Parathyroid adenoma (tissue), 2 donors: ENCODE results near the gene EIF3B.

Experiments used
- H2AFZ ChIP-seq: fragments of 300-600 bp; sonication (generic); one replicate; pipeline ENCODE4 v1.7.0; 2017; ENCODE audit warnings: antibody characterized with exemption, mild to moderate bottlenecking
- H3K27ac ChIP-seq: fragments of 300-600 bp; sonication (generic); one replicate; pipeline ENCODE4 v1.7.0; 2017
- H3K27me3 ChIP-seq: fragments of 300-600 bp; sonication (generic); one replicate; pipeline ENCODE4 v1.7.0; 2017; ENCODE audit warnings: low read length; ENCODE audit not compliant: control insufficient read depth, insufficient read depth
- H3K36me3 ChIP-seq: fragments of 300-600 bp; sonication (generic); one replicate; pipeline ENCODE4 v1.7.0; 2017; ENCODE audit warnings: low read length; ENCODE audit not compliant: control insufficient read depth, insufficient read depth
- H3K4me1 ChIP-seq: fragments of 300-600 bp; sonication (generic); one replicate; pipeline ENCODE4 v1.7.0; 2017; ENCODE audit warnings: control low read depth
- H3K4me2 ChIP-seq: fragments of 300-600 bp; sonication (generic); one replicate; pipeline ENCODE4 v1.7.0; 2017; ENCODE audit warnings: low read length
- H3K4me3 ChIP-seq: fragments of 300-600 bp; sonication (generic); one replicate; pipeline ENCODE4 v1.7.0; 2017; ENCODE audit warnings: low read depth, low read length
- H3K79me2 ChIP-seq: fragments of 300-600 bp; sonication (generic); one replicate; pipeline ENCODE4 v1.7.0; 2017; ENCODE audit warnings: control low read depth
- H3K9ac ChIP-seq: fragments of 300-600 bp; sonication (generic); one replicate; pipeline ENCODE4 v1.7.0; 2017; ENCODE audit warnings: mild to moderate bottlenecking
- H3K9me3 ChIP-seq: fragments of 300-600 bp; sonication (generic); one replicate; pipeline ENCODE4 v1.7.0; 2017; ENCODE audit warnings: low read length; ENCODE audit not compliant: control insufficient read depth
- TF ChIP-seq, protein P1 (sequence below): fragments of 300-600 bp; sonication (generic); IDR thresholded peaks from one replicate; pipeline ENCODE4 v1.7.0; 2017; ENCODE audit warnings: antibody characterized with exemption, mild to moderate bottlenecking
- donor health status: primary hyperparathyroidism.

EIF3B gene

DNA sequence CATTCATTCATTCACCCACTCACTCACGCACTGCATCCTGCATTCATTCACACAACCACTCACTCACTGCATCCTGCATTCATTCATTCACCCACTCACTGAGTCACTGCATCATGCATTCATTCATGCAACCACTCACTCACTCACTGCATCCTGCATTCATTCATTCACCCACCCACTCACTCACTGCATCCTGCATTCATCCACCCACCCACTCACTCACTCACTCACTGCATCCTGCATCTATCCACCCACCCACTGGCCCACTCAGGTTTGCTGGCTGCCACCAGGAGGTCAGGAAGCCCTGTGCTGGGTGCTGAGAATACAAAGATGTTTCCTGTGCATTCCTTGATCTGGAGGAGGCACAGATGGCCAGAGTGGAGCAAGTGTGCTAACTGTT lies 38.0 kb upstream of the EIF3B start:
- Histone ChIP-seq H3K79me2 (no peaks in the 10 kb centered on the region), H3K27me3 (no peaks in the 10 kb centered on the region), H3K9ac (no peak overlapping the region), H2AFZ (no peak overlapping the region), H3K36me3 (no peaks in the 10 kb centered on the region), H3K4me2 (no peak overlapping the region), H3K4me3 (no peak overlapping the region), H3K9me3 (no peaks in the 10 kb centered on the region), H3K27ac (no peak overlapping the region), H3K4me1 (no peaks in the 10 kb centered on the region)
- TF ChIP-seq, protein P1, sequence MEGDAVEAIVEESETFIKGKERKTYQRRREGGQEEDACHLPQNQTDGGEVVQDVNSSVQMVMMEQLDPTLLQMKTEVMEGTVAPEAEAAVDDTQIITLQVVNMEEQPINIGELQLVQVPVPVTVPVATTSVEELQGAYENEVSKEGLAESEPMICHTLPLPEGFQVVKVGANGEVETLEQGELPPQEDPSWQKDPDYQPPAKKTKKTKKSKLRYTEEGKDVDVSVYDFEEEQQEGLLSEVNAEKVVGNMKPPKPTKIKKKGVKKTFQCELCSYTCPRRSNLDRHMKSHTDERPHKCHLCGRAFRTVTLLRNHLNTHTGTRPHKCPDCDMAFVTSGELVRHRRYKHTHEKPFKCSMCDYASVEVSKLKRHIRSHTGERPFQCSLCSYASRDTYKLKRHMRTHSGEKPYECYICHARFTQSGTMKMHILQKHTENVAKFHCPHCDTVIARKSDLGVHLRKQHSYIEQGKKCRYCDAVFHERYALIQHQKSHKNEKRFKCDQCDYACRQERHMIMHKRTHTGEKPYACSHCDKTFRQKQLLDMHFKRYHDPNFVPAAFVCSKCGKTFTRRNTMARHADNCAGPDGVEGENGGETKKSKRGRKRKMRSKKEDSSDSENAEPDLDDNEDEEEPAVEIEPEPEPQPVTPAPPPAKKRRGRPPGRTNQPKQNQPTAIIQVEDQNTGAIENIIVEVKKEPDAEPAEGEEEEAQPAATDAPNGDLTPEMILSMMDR: no peak

DNA sequence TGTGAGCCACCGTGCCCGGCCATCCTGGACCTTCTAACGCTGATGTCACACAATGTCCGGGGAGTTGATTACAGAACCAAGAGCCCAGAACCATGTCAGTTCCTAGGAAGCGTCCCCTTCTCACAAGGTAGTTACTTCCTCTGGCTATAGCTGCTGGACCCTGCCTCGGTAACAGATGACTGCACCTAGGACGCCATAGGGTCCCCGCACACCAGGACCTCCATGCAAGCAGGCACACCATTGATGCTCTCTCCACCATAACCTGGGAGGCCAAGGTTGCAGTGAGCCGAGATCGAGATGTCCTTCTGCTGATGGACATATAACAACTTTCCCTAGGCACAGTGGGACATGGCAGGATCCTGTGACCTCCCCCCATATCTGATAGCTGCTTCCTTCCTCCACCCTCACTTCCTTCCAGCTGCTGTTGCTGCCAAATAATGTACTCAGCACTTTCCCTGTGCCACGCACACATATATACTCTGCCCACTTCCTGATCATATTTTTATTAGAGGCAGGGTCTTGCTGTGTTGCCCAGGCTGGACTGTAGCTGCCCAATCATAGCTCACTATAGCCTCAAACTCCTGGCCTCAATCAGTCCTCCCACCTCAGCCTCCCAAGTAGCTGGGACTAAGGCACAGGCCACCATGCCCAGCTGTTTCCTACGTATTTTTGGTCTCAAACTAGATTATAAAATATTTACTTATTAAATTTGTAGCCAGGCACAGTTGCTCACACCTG lies 36.9 kb upstream of the EIF3B start:
- Histone ChIP-seq H3K4me2 (no peak overlapping the region), H3K79me2 (no peaks in the 10 kb centered on the region), H2AFZ (no peak overlapping the region), H3K4me1 (no peaks in the 10 kb centered on the region), H3K9me3 (no peaks in the 10 kb centered on the region), H3K27me3 (no peaks in the 10 kb centered on the region), H3K4me3 (no peak overlapping the region), H3K9ac (no peak overlapping the region), H3K27ac (no peak overlapping the region), H3K36me3 (no peaks in the 10 kb centered on the region)
- TF ChIP-seq, protein P1: no peak

DNA sequence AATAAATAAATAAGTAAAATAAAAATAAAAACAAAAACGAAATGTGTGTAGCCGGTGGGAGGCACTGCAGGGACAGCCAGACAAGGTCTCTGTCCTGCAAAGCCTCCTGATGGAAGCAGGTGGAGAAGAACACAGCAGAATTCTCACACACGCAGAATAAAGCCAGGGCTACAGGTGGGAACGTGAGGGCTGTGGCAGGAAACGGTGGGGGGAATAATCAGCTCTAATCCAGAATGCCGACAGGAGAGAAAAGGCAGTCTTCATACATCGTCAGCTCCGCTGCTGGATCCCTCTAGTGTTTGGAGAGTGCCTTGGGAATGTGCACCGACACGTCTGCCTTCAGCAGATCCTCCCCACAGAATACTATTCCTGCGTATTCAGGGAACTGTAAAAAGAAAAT lies 33.6 kb upstream of the EIF3B start:
- no peak overlapping the region for H2AFZ ChIP-seq
- no peak overlapping the region for H3K4me2 ChIP-seq
- H3K9me3 ChIP-seq: no peaks in the 10 kb centered on the region
- H3K9ac ChIP-seq: no peak overlapping the region
- H3K4me1 ChIP-seq: no peaks in the 10 kb centered on the region
- TF ChIP-seq, protein P1: no peak
- no peaks in the 10 kb centered on the region for H3K79me2 ChIP-seq
- no peak overlapping the region for H3K27ac ChIP-seq
- H3K4me3 ChIP-seq: no peak overlapping the region
- no peaks in the 10 kb centered on the region for H3K27me3 ChIP-seq
- no peaks in the 10 kb centered on the region for H3K36me3 ChIP-seq

DNA sequence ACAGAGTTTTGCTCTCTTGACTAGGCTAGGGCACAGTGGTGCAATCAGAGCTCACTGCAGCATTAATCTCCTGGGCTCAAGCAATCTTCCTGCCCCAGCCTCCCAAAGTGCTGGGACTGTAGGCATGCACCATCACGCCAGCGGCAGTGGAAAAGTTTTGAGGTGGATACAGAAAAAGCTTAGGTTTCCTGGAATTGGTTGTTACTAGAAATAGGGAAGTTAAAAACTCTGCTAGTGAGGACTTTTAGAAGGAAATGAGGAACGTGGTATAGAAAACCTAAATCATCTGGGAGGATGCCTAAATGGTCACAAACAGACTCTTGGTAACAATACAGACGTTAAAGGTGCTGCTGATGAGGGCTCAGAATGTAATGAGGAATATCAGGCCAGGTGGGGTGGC lies 29.5 kb upstream of the EIF3B start:
- Histone ChIP-seq H3K27ac (no peak overlapping the region), H3K4me1 (no peaks in the 10 kb centered on the region), H3K36me3 (no peaks in the 10 kb centered on the region)

More for the DNA sequence above, 29.5 kb upstream of the EIF3B start:
- H3K4me2 ChIP-seq: no peak overlapping the region
- H2AFZ ChIP-seq: no peak overlapping the region
- no peak overlapping the region for H3K4me3 ChIP-seq
- TF ChIP-seq, protein P1: no peak
- H3K9ac ChIP-seq: no peak overlapping the region
- no peaks in the 10 kb centered on the region for H3K9me3 ChIP-seq
- H3K27me3 ChIP-seq: no peaks in the 10 kb centered on the region
- no peaks in the 10 kb centered on the region for H3K79me2 ChIP-seq
